GM21528 (cell line): ENCODE measurements around the gene KIFC1.
"Not testable (repeated sequence)": the region's sequence is repeated elsewhere in the genome, so short reads cannot be mapped to it uniquely, and the experiment has no call there.

Experiments
- ATAC-seq: cut with Tn5 transposase; IDR thresholded peaks from one replicate; pipeline ENCODE4 v1.9.1; 2021; ENCODE audit warnings: mild to moderate bottlenecking, moderate library complexity; ENCODE audit not compliant: unreplicated experiment, low FRiP score

KIFC1 gene

GRCh38 chr6:33373960-33374910 is 17.4 kb upstream of the KIFC1 start:
- no peak for ATAC-seq

GRCh38 chr6:33375143-33375671 is 16.4 kb upstream of the KIFC1 start:
- no peak for ATAC-seq

- no peak for ATAC-seq
Measured at GRCh38 chr6:33377171-33377570, 14.5 kb upstream of the KIFC1 start.

GRCh38 chr6:33379184-33379583 is 12.4 kb upstream of the KIFC1 start:
- not testable (repeated sequence) for ATAC-seq

GRCh38 chr6:33380272-33380981 is 11.2 kb upstream of the KIFC1 start:
- no peak for ATAC-seq

GRCh38 chr6:33383427-33384185 is 8.0 kb upstream of the KIFC1 start:
- ATAC-seq: no peak

- no peak for ATAC-seq
Measured at GRCh38 chr6:33384581-33385020, 7.0 kb upstream of the KIFC1 start.

- ATAC-seq: no peak
Measured at GRCh38 chr6:33390173-33390572, 1.4 kb upstream of the KIFC1 start.

GRCh38 chr6:33390767-33391277 is 801 bp upstream of the KIFC1 start:
- ATAC-seq: no peak

- ATAC-seq: peak; percentile 30
Measured at GRCh38 chr6:33391922-33392594, 435 bp downstream of the KIFC1 start.

- ATAC-seq: peak; percentile 2
Measured at GRCh38 chr6:33392595-33392948, 949 bp downstream of the KIFC1 start.

- no peak for ATAC-seq
Measured at GRCh38 chr6:33392979-33393378, 1.4 kb downstream of the KIFC1 start.

- no peak for ATAC-seq
Measured at GRCh38 chr6:33397541-33397940, 5.9 kb downstream of the KIFC1 start.

- ATAC-seq: not testable (repeated sequence)
Measured at GRCh38 chr6:33398601-33399000, 7.0 kb downstream of the KIFC1 start.

GRCh38 chr6:33399881-33400280 is 8.3 kb downstream of the KIFC1 start:
- ATAC-seq: not testable (repeated sequence)

GRCh38 chr6:33404884-33405283 is 13.3 kb downstream of the KIFC1 start:
- ATAC-seq: no peak

- ATAC-seq: no peak
Measured at GRCh38 chr6:33405386-33405940, 13.8 kb downstream of the KIFC1 start.

- ATAC-seq: no peak
Measured at GRCh38 chr6:33406126-33406525, 14.5 kb downstream of the KIFC1 start.

GRCh38 chr6:33407132-33407718 is 15.6 kb downstream of the KIFC1 start:
- ATAC-seq: no peak
